GM18517 (cell line): ENCODE results near the gene R3HDM1.
"Not testable (repeated sequence)": the region's sequence is repeated elsewhere in the genome, so short reads cannot be mapped to it uniquely, and the experiment has no call there.

Source experiments
- ATAC-seq: cut with Tn5 transposase; IDR thresholded peaks from one replicate; pipeline ENCODE4 v1.9.1; 2021; ENCODE audit warnings: mild to moderate bottlenecking, moderate library complexity; ENCODE audit not compliant: unreplicated experiment

R3HDM1 gene

GRCh38 chr2:135637456-135638087 is 106.3 kb downstream of the R3HDM1 start:
- ATAC-seq = no peak

GRCh38 chr2:135638825-135639224 is 107.5 kb downstream of the R3HDM1 start:
- no peak for ATAC-seq

- ATAC-seq = no peak
Observed at GRCh38 chr2:135641156-135642068, 110.1 kb downstream of the R3HDM1 start.

- ATAC-seq = no peak
Observed at GRCh38 chr2:135647836-135648579, 116.7 kb downstream of the R3HDM1 start.

DNA sequence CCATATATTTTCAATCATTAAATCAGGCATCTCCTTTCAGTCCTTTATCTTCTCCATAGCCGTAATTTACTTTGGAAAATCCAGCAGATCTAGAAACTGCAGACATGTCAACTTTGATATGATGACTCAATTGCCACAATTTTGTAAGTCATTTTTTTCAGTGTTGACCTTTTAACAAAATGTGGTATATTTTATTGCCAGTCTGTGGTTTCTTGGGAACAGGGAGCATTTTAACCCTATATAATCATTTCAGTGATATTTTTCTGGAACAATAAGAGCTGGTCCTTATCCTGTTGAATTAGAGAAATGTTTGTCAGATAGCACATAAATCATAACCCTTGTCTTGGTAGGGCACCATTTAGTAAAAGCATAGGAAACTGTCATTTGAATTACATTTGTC is 119.4 kb downstream of the R3HDM1 start:
- no peak for ATAC-seq

DNA sequence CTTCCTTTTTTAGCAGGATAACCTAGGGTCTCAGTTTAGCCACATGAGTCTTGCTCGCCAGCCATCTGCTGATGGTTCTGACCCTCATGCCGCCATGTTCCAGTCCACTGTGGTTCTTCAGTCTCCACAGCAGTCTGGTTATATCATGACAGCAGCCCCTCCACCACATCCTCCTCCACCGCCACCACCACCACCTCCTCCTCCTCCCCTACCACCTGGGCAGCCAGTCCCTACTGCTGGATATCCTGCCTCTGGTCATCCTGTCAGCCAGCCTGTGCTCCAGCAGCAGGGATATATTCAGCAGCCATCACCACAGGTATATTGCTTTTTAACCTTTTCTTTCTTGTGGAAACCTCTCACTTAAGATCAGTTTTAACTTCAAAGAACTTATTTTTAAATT is 120.4 kb downstream of the R3HDM1 start:
- ATAC-seq = no peak

DNA sequence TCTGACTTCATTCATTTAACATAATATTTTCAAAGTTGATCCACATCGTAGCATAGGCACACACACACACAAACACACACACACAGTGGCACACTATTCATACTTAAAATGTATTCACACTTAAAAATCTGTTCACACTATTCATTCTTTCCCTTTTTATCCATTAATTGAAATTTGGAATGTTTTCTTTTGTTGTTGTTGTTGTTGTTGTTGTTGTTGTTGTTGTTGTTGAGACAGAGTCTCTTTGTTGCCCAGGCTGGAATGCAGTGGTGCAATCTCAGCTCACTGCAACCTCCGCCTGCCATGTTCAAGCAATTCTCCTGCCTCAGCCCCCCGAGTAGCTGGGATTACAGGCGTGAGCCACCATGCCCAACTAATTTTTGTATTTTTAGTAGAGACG is 123.0 kb downstream of the R3HDM1 start:
- ATAC-seq = not testable (repeated sequence)

DNA sequence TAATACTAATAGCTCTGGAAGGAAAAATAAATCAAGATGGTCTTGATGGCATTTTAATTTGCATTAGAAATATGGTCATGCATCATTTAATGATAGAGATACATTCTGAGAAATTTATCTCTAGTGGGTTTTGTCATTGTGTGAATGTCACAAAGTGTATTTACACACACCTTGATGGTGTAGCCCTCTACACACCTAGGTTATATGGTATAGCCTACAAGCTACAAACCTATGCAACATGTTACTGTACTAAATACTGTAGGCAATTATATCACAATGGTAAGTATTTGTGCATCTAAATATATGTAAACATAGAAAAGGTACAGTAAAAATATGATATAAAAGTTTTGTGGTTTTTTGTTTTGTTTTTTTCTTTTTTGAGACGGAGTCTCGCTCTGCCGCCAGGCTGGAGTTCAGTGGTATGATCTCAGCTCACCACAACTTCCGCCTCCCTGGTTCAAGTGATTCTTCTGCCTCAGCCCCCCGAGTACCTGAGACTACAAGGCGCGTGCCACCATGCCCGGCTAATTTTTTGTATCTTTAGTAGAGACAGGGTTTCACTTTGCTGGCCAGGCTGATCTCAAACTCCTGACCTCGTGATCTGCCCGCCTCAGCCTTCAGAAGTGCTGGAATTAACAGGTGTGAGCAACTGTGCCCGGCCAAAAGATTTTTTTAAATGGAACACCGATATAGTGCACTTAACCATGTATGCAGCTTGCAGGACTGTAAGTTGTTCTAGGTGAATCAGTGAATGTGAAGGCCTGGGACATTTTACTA is 126.7 kb downstream of the R3HDM1 start:
- ATAC-seq = no peak

- no peak for ATAC-seq
Observed at GRCh38 chr2:135662088-135662487, 130.8 kb downstream of the R3HDM1 start.

- no peak for ATAC-seq
Observed at GRCh38 chr2:135663148-135663700, 131.9 kb downstream of the R3HDM1 start.

DNA sequence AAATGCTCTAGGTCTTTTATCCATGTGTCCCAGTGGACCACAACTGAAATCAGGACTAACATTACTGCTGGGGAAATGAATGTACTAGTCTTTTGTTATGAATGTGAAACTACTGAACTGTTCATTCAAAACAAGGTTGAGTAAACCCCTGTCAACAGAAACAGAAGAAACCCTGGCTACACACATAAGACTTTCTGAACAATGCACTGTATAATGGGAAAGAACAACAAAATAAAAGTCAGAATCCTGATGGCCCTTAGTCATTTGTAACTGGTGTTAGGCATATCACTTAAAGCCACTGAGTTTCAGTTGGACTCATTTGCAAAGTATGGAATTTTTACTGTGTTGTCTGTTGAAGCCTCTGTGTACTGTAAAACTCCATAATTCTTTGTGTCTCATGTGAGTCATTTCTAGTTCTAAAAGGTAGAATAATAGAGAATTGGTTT is 133.4 kb downstream of the R3HDM1 start:
- peak; percentile 80 for ATAC-seq

DNA sequence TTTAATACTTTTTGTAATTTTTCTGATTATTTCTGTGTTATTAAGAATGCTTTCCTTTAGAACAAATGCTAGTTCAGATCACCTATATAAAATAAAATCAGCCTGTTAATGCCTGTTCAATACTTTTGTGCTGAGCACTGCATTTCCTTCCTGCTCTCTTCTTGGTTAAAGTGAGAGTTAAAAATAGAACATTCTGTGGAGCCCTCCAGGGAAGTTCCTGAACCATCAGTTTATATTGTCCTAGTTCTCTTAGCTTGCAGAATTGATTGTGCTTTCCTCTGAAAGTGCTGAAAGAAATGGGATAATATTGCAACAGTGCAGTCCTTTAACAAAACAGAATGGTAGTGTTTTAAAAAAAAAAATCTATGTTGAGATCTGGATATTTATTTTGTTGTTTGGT is 135.8 kb downstream of the R3HDM1 start:
- no peak for ATAC-seq

DNA sequence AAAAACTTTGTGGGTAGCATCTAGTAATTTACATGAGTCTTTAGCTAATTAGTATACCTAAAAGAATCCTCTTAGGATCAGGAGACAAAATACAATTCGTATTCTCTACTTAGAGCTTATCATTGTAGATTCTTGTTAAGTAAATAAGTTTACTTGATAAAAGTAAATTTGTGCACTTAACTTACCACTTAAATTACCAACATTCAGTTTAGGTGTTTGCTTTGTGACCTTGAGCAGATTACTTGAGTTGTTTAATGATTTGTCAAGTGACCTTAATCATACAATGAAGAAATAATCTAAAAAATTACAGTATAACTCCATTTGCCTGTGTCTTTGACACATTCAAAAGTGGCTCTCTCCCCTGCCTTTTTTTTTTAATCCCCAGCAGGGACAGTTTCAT is 143.2 kb downstream of the R3HDM1 start:
- ATAC-seq = no peak

DNA sequence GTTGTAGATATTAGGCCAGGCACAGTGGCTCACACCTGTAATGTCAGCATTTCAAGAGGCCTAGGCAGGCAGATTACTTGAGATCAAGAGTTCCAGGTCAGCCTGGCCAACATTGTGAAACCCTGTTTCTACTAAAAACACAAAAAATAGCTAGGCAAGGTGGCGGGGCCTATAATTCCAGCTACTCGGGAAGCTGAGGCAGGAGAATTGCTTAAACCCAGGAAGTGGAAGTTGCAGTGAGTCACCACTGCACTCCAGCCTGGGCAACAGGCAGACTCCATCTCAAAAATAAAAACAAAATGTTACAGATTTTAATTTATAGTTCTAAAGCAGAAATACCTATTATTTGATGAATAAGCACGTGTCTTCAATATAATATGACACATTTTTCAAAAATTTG is 144.7 kb downstream of the R3HDM1 start:
- ATAC-seq = no peak

DNA sequence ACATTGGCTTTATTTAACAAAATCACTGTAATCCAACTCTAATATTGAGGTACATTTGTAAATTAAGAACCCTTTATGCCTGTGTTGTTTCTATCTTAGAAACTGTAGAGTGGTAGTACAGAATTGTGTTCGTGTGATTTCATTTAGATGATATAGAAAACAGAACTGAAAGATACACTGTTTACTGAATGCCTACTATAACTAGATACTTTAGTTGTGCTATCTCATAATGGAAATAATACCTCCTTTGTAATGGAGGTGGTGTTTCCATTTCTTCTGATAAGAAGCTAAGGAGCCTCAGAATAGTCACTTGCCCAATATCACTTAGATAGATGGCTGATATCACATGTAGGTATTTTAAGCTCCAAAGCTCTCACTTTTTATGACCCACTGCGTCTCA is 147.8 kb downstream of the R3HDM1 start:
- no peak for ATAC-seq

DNA sequence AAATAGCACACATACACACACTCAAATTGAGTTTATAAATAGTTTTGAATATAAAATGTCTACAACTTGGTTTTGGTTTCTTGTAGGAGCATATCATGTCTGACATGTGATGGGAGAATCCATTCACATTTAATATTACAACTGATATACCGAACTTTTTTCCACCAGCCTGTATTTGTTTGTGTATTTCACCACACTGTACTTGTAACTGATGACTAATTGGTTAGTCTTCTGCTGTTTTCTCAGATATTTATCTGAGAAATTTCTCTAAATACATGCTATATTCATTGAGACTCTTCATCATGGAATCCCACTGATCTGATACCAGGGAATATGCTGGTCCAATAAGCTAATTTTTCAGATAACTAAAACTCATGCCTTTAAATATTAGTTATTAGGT is 154.1 kb downstream of the R3HDM1 start:
- no peak for ATAC-seq

DNA sequence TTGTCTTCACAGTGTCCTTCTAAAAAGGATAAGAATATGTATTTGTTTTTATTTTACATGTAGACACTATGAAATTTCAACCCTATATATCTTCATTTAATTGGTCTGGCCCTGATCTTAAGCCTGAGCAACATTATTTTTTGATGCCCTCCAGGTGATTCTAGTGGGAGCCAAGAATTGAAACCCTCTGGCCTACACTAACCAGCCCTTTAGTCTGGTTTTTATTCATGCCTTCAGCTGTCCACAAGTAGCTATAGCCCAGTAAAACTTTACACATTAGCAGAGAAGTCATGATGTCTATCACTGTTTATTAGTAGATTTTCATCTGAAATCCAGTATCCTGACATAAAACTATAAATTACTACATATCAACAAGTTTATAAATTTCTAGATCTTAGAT is 157.7 kb downstream of the R3HDM1 start:
- ATAC-seq = no peak

DNA sequence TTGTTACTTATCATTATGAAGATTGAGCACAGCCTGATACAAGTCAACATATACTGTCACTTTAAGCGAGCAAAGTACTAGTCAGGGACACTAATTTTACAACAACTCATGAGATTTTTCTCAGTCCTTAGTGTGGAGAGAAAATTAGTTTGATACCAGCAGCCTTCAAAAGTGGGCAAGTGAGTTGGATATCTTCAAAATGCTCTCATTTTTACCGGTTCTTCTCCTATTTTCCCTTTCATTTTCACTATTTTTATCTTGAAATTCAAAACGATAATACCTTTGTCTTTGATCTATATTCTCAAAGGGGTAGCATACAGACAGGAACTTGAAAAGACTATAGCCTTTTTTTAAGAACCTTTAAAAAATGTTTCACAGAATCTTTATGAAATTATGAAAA is 158.4 kb downstream of the R3HDM1 start:
- no peak for ATAC-seq

DNA sequence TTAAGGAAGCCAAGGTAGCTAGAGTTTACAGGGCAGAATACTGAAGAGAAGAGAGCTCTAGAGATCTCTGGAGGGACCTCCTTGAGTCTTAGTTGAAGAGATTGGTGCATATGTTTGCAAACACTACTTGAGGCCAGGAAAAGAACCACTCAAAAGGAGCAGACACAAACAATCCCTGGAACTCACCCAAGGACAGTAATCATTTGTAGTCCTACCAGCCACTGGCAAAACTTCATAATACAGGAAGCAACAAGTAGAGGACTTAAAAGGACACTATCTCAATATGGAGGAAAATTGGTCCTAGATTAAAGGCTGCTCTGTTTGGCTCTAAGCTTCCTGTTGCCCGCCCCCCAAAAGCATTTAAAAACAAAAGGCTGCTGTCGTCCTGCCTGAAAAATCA is 163.4 kb downstream of the R3HDM1 start:
- no peak for ATAC-seq

GRCh38 chr2:135698838-135699237 is 167.6 kb downstream of the R3HDM1 start:
- ATAC-seq = no peak

- no peak for ATAC-seq
Observed at GRCh38 chr2:135701442-135701841, 170.2 kb downstream of the R3HDM1 start.
